GM12873 (cell line): ENCODE data around the gene PEAK3.

Experiments used
- CTCF ChIP-seq: IDR thresholded peaks from 2 replicates; pipeline ENCODE4 v1.5.1; 2012; ENCODE audit warnings: low read depth, mild to moderate bottlenecking, moderate library complexity, low read length, control low read depth; ENCODE audit not compliant: insufficient read depth; ENCODE audit errors: missing control alignments

The PEAK3 gene

GRCh38 chr19:2242816-2243215, 39.2 kb downstream of the PEAK3 start:
- TF ChIP-seq CTCF: no peak

DNA sequence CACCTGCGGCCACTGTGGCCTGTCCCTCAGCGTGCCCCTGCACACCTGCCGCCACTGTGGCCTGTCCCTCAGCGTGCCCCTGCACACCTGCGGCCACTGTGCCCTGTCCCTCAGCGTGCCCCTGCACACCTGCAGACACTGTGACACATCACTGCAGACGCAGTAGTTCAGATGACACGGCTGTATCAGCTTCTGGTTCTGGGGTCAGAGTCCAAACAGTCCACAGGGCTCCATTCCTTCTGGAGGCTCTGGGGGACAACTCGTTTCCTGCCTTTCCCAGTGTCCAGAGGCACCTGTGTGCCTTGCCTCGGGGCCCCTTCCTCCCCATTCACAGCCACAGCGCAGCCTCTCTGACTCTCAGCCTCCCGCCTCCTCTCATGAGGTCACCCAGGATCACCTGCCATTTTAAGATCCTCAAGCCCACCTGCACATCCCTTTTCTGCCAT, 39.9 kb downstream of the PEAK3 start:
- TF ChIP-seq CTCF: no peak

GRCh38 chr19:2240881-2241760, 40.9 kb downstream of the PEAK3 start:
- TF ChIP-seq CTCF: no peak

DNA sequence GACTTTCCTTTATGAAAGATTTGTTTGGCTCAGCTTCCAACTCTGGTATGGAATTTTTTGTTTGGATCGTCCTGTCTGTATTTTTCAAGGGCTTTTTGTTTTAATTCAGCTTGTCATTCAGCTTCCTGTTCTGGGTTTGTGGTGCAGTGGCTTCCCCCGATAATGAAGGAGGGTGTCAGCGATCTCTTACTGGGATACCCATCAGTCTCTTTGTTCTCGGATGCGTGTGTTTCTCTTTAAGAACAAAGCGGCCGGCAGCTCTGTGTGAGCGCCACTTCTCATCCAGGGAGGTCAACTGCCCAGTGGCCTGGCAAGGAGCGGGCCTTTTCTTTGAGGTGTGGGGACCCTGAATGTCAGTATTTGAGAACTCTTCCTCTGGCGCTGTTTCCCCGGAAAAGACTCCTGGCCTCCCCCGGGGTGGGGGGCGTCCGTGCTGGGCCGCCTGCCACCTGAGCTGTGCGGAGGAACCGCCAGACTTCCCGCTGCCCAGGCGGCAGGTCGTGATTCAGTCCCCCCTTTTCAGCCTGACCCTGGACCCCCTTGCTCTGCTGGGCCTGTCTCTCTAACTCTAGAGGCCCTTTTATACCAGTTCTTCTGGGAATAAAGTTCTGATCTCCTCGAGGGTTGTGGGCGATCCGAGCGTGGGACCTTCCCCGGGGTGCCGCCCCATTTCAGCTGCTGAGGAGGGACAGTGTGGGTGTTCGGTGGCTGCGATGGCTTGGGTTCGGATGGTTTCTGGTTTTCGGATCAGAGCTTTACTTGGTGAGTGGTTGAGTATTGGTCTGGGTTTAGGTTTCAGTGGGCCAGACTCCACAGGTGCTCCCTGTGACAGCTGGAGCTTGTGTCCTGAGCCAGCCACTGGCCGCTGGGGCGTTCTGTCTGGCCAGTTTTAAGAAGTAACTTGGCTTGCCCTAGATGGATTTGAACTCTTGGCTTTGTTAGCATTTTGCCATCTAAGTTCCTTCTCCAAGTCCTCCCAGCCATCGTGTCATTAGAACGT, 41.9 kb downstream of the PEAK3 start:
- TF ChIP-seq CTCF: no peak

DNA sequence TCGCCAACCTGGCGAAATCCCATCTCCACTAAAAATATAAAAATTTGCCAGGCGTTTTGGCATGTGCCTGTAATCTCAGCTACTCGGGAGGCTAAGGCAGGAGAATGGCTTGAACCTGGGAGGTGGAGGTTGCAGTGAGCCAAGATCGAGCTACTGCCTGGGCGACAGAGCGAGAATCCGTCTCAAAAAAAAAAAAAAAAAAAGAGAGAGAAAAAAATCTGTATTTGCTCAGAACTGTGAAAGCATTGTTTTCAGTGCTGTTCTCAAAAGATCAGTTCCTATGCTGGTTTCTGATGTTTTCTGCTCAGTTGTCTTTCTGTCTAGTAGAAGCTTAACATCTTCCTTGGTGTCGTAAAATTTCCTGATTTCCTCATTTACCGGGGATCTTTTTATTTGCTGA, 42.8 kb downstream of the PEAK3 start:
- no peak for TF ChIP-seq CTCF

GRCh38 chr19:2237869-2238153, 44.2 kb downstream of the PEAK3 start:
- no peak for TF ChIP-seq CTCF

GRCh38 chr19:2237051-2237868, 44.7 kb downstream of the PEAK3 start:
- TF ChIP-seq CTCF: no peak
